Inflammatory macrophage treated with lipopolysaccharide for 1 hour (primary cell): Measurements from ENCODE around the gene TPCN1.

Experiments used
- DNase-seq, 2 donors: peaks; one replicate each; pipeline ENCODE4 v3.0.0-alpha.2; 2020 to 2022

The TPCN1 gene

GRCh38 chr12:113221181-113221996 lies at the start of gene TPCN1:
TPCN1 (plus strand) TSS chr12:113221464; CDS start chr12:113226853, 5,389 bp downstream.
- DNase-seq, result peak; percentile 100

- DNase-seq, result no peak
Observed at GRCh38 chr12:113171543-113171942, 49.7 kb upstream of the TPCN1 start.

GRCh38 chr12:113172185-113172584 lies 49.1 kb upstream of the TPCN1 start:
- DNase-seq, result no peak

- DNase-seq, result no peak
Observed at GRCh38 chr12:113173081-113173698, 48.1 kb upstream of the TPCN1 start.

GRCh38 chr12:113174461-113175384 lies 46.5 kb upstream of the TPCN1 start:
- DNase-seq, result peak; percentile 55 to 90

GRCh38 chr12:113179023-113179422 lies 42.2 kb upstream of the TPCN1 start:
- DNase-seq, result no peak

GRCh38 chr12:113180333-113180732 lies 40.9 kb upstream of the TPCN1 start:
- no peak for DNase-seq

GRCh38 chr12:113181975-113182374 lies 39.3 kb upstream of the TPCN1 start:
- DNase-seq, result no peak

GRCh38 chr12:113183030-113183589 lies 38.2 kb upstream of the TPCN1 start:
- no peak for DNase-seq

GRCh38 chr12:113184098-113184899 lies 37.0 kb upstream of the TPCN1 start:
- no peak for DNase-seq

GRCh38 chr12:113184900-113185179 lies 36.4 kb upstream of the TPCN1 start:
- DNase-seq, result peak; percentile 83 to 89

- peak; percentile 42 to 74 for DNase-seq
Observed at GRCh38 chr12:113185180-113186032, 35.9 kb upstream of the TPCN1 start, which contains the start of the genes DDX54 and RITA1. DDX54 (minus strand) TSS chr12:113185478; CDS start chr12:113185451, 27 bp downstream. RITA1 (plus strand) TSS chr12:113185721; CDS start chr12:113186747, 1,026 bp downstream.

- no peak for DNase-seq
Observed at GRCh38 chr12:113186033-113186365, 35.3 kb upstream of the TPCN1 start.

GRCh38 chr12:113186666-113187325 lies 34.5 kb upstream of the TPCN1 start:
- DNase-seq, result no peak

- no peak for DNase-seq
Observed at GRCh38 chr12:113189361-113189760, 31.9 kb upstream of the TPCN1 start.

GRCh38 chr12:113190761-113191160 lies 30.5 kb upstream of the TPCN1 start:
- no peak for DNase-seq

GRCh38 chr12:113191227-113191626 lies 30.0 kb upstream of the TPCN1 start:
- DNase-seq, result no peak

- DNase-seq, result no peak
Observed at GRCh38 chr12:113194971-113195391, 26.3 kb upstream of the TPCN1 start.

GRCh38 chr12:113195598-113195997 lies 25.7 kb upstream of the TPCN1 start:
- DNase-seq, result no peak

- DNase-seq, result no peak
Observed at GRCh38 chr12:113196582-113196981, 24.7 kb upstream of the TPCN1 start.

GRCh38 chr12:113196990-113197389 lies 24.3 kb upstream of the TPCN1 start:
- peak; percentile 67 to 85 for DNase-seq
